ENCODE data around the gene UMODL1.

- TF ChIP-seq CTCF (IDR thresholded peaks at IDR 0.05) (no peak), POLR2A (IDR thresholded peaks at IDR 0.05) (no peak)
These were observed 66.2 kb downstream of the UMODL1 start for GRCh38 chr21:42137191-42137904.
